Measurements from ENCODE around the gene BRK1.
"Not testable (repeated sequence)": the region's sequence is repeated elsewhere in the genome, so short reads cannot be mapped to it uniquely, and the experiment has no call there.

GRCh38 chr3:10158555-10158954 is 43.1 kb downstream of the BRK1 start:
- not testable (repeated sequence) for TF ChIP-seq CTCF (conservative IDR thresholded peaks at IDR 0.05; ENCODE audit: low read depth, low read length); EZH2 (IDR thresholded peaks at IDR 0.05; ENCODE audit: borderline replicate concordance, low read depth, low read length, poor library complexity, severe bottlenecking)
